Measurements from ENCODE around the gene CENPP.
A peak's percentile ranks its signal among the peaks of the same experiment; 100 is the strongest.

CENPP gene

DNA sequence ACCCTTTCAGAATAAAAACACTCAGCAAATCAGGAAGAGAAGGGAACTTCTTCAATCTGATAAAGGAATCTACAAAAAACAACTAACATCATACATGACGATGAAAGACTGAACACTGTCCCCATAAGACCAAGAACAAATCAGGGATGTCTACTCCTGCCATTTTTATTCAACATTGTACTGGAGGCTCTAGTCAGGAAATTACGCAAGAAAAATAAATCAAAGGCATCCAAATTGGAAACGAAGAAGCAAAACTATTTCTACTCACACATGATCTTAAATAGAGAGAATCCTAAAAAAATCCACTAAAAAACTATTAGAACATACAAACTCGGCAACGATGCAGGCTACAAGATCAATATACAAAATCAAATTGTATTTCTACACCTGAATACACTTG, 301.9 kb downstream of the CENPP start:
- peak; percentile 18 for DNase-seq (ENCODE audit: low read depth)

DNA sequence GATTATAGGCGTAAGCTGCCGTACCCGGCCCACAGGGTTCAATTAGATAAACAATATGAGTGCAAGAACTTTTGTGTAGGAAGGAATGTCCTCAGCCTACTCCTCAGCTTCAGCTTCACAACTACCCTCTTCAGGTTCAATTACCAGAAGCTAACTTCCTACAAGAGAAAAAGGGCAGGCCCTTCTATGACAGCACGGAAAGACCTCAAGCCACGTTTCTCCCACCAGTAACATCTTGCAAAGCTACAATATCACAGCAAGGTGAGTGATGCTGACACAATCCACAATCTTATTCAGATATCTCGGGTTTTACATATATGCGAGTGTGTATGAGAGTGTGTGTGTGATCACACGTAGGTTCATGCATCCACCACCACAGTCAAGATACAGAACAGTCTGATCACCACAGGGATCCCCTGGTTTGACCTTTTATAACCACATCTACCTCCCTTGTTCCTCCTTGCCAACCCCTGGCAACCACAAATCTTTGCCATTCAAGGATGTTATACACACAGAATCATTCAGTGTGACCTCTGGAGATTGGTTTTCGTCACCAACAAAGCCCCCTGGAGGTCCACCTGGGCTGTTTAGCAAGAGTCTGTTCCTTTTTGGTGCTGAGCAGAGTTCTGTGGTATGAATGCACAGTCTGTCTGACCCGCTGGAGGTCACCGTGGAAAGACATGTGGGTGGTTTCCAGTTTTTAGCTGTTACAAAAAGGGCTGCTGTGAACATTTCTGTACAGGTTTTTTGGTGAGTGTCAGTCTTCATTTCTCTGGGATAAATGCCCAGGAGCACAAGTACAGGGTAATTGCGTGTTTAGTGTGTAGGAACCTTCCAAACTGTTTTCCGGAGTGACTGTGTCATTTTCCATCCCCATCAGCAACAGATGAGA, 305.9 kb downstream of the CENPP start:
- H3K4me3 ChIP-seq (ENCODE audit: low read depth, low read length), result no peak overlapping the region
- TF ChIP-seq CTCF (conservative IDR thresholded peaks at IDR 0.05; ENCODE audit: low read depth, low read length), result no peak
- DNase-seq (ENCODE audit: low read depth), result peak; percentile 86

More for the DNA sequence above, 301.9 kb downstream of the CENPP start:
- TF ChIP-seq CTCF (conservative IDR thresholded peaks at IDR 0.05; ENCODE audit: low read depth, low read length), result no peak
- H3K4me3 ChIP-seq (ENCODE audit: low read depth, low read length), result no peak overlapping the region

- no peak for DNase-seq (ENCODE audit: low read depth)
- no peak overlapping the region for H3K4me3 ChIP-seq (ENCODE audit: low read depth, low read length)
Measured at GRCh38 chr9:92632641-92633040, 306.9 kb downstream of the CENPP start.

DNA sequence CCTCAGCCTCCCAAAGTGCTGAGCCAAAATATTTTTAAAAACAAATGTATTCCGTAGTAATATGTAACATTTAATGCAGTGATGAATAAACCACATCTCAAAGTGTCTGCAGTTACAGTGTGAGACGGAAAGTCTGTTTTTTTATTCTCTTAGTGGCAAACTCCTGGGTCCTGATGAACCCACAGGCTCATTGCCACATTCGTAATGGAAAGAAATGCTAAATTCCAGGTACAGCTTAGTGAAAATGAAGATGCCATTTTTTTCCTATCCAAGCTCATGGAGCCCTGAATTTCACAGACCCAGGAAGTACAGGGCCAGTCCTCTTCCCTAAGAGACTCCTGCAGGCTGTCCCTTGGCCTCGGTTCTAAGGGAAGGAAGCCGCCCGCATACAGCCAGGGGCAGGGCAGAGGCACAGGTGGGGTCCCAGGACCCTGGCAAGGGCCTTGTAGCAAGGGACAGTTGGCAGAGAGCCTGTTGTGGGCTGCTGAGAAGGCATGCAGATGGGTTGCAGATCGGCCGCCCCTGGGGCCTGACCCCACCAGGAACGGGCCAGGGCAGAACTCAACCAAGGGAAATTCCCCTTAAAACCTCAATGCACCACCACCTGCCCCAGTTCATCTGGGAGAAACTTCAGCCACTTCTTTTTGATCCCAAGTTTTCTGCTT, 308.0 kb downstream of the CENPP start:
- no peak for TF ChIP-seq CTCF (conservative IDR thresholded peaks at IDR 0.05; ENCODE audit: low read depth, low read length)

More at GRCh38 chr9:92632641-92633040, 306.9 kb downstream of the CENPP start:
- TF ChIP-seq CTCF (conservative IDR thresholded peaks at IDR 0.05; ENCODE audit: low read depth, low read length), result no peak

DNA sequence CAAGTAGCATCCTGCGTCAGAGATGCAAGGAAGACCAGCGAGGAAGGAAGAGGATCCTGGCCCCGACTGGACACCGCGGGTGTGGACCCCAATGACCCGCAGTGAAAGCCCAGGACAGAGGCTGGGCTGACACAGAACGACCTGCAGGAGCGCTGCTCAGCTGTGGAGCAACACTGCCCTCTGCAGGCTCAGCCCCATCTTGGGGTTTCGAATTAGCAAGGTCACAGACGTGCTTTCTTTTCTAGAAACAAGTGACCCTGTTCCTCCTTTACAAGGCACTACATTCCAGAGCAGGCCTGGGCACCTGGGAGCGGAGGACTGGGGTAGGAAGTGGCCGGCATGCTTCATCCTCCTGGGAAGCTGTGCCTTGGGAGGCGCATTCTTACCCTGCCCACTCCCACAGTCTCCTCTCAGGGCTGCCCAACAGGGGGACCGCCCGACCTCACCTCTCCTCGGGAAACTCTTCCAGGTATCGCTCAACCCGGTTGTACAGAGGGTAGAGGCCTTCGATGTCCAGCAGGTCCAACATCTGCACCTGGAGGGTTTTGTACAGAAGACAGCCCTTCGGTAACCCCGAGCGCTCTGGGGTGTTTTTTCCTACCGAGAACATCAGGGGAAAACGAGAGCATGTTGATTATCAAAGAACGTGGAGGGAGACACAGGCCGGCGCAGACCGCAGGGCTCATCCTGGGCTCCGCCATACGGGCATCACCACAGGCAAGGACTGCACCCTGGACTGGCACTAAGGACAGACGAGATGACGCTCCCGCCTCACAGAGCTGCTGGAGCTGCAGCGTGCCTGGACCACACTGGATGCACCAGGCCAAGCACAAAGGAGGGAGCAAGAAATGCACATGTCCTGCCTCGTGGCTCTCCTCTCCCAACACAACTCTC, 309.2 kb downstream of the CENPP start:
- H3K4me3 ChIP-seq (ENCODE audit: low read depth, low read length), result no peak overlapping the region
- DNase-seq (ENCODE audit: low read depth), result peak; percentile 87

More for the DNA sequence above, 308.0 kb downstream of the CENPP start:
- no peak for DNase-seq (ENCODE audit: low read depth)
- no peak overlapping the region for H3K4me3 ChIP-seq (ENCODE audit: low read depth, low read length)

More for the DNA sequence above, 309.2 kb downstream of the CENPP start:
- peak; percentile 99 for TF ChIP-seq CTCF (conservative IDR thresholded peaks at IDR 0.05; ENCODE audit: low read depth, low read length)
